Bronchial epithelial cell (primary cell): ENCODE results near the gene KCNJ3. TPM values are rescaled to one million over a fixed set of nuclear protein-coding genes. Genes with fewer than 3 reads are reported as not detected.

Experiments
- DNase-seq: peaks from one replicate; pipeline ENCODE4 v3.0.0-alpha.2; 2010; ENCODE audit warnings: low read depth
- FAIRE-seq: peaks from 2 replicates; lab custom pipeline; 2011; peaks lifted over from hg19 to GRCh38; lab: Jason Lieb, UNC
- H3K27me3 ChIP-seq: 2 replicates; pipeline ENCODE4 v1.5.1; 2011; ENCODE audit warnings: low read length; ENCODE audit not compliant: control insufficient read depth, insufficient read depth
- H3K36me3 ChIP-seq: 2 replicates; pipeline ENCODE4 v1.5.1; 2011; ENCODE audit warnings: low read length; ENCODE audit not compliant: control insufficient read depth, insufficient read depth
- H3K4me3 ChIP-seq: 2 replicates; pipeline ENCODE4 v1.5.1; 2011; ENCODE audit warnings: mild to moderate bottlenecking, low read depth, low read length, control low read depth
- CTCF ChIP-seq: IDR thresholded peaks from 2 replicates; pipeline ENCODE4 v1.5.1; 2011; ENCODE audit warnings: mild to moderate bottlenecking, moderate library complexity, low read length, control low read depth, inconsistent platforms; ENCODE audit not compliant: insufficient read depth, severe bottlenecking
- total RNA-seq: library from RNA; depleted of rRNA; stranded (reverse); fragments of >200 nt; gene quantifications from 2 replicates; pipeline ENCODE4 v1.2.1, GENCODE V29; 2014

KCNJ3 gene
- total RNA-seq, 1 donor from 2014 or later: not detected

GRCh38 chr2:154724194-154724797 lies 25.8 kb downstream of the KCNJ3 start:
- no peak for DNase-seq
- Histone ChIP-seq H3K36me3 (no peaks in the 10 kb centered on the region), H3K27me3 (no peaks in the 10 kb centered on the region), H3K4me3 (no peak overlapping the region)
- TF ChIP-seq CTCF: no peak
- FAIRE-seq: no peak

GRCh38 chr2:154740361-154740760 lies 41.9 kb downstream of the KCNJ3 start:
- Histone ChIP-seq H3K4me3 (no peak overlapping the region), H3K36me3 (no peaks in the 10 kb centered on the region), H3K27me3 (no peaks in the 10 kb centered on the region)
- FAIRE-seq (no peak), DNase-seq (no peak)
- TF ChIP-seq CTCF: no peak

- no peak overlapping the region for H3K4me3 ChIP-seq
- H3K27me3 ChIP-seq: no peaks in the 10 kb centered on the region
- DNase-seq: no peak
- H3K36me3 ChIP-seq: no peaks in the 10 kb centered on the region
- TF ChIP-seq CTCF: no peak
- no peak for FAIRE-seq
Measured at GRCh38 chr2:154758871-154759270, 60.4 kb downstream of the KCNJ3 start.

GRCh38 chr2:154762638-154763037 lies 64.1 kb downstream of the KCNJ3 start:
- no peaks in the 10 kb centered on the region for H3K36me3 ChIP-seq
- no peak for DNase-seq
- no peaks in the 10 kb centered on the region for H3K27me3 ChIP-seq
- no peak for FAIRE-seq
- H3K4me3 ChIP-seq: no peak overlapping the region
- no peak for TF ChIP-seq CTCF

- FAIRE-seq (no peak), DNase-seq (no peak)
- Histone ChIP-seq H3K27me3 (no peaks in the 10 kb centered on the region), H3K4me3 (no peak overlapping the region), H3K36me3 (no peaks in the 10 kb centered on the region)
- TF ChIP-seq CTCF: no peak
Measured at GRCh38 chr2:154771664-154772284, 73.3 kb downstream of the KCNJ3 start.

GRCh38 chr2:154776825-154777224 lies 78.3 kb downstream of the KCNJ3 start:
- TF ChIP-seq CTCF: no peak
- FAIRE-seq: no peak
- Histone ChIP-seq H3K36me3 (no peaks in the 10 kb centered on the region), H3K27me3 (no peaks in the 10 kb centered on the region), H3K4me3 (no peak overlapping the region)
- no peak for DNase-seq
